Measurements from ENCODE around the gene AP3D1.

- TF ChIP-seq CTCF (IDR thresholded peaks at IDR 0.05; ENCODE audit: low read depth, low read length) (no peak), POLR2A (IDR thresholded peaks at IDR 0.05; ENCODE audit: extremely low read depth, insufficient read length) (no peak), MAX (IDR thresholded peaks at IDR 0.05; ENCODE audit: low read depth, low read length) (no peak), MYC (IDR thresholded peaks at IDR 0.05; ENCODE audit: low read depth, low read length) (no peak)
Observed at GRCh38 chr19:2089727-2090053, 61.7 kb downstream of the AP3D1 start.
